GM21786 (cell line): ENCODE measurements around the gene SPAG16.

Experiments used
- ATAC-seq: cut with Tn5 transposase; IDR thresholded peaks from one replicate; pipeline ENCODE4 v1.9.1; 2021; ENCODE audit not compliant: unreplicated experiment

SPAG16 gene

GRCh38 chr2:214226061-214226460, 941.8 kb downstream of the SPAG16 start:
- no peak for ATAC-seq

GRCh38 chr2:214232271-214232670, 948.0 kb downstream of the SPAG16 start:
- no peak for ATAC-seq

GRCh38 chr2:214233164-214233563, 948.9 kb downstream of the SPAG16 start:
- no peak for ATAC-seq

- no peak for ATAC-seq
Measured at GRCh38 chr2:214242797-214243196, 958.5 kb downstream of the SPAG16 start.

GRCh38 chr2:214244847-214245246, 960.6 kb downstream of the SPAG16 start:
- no peak for ATAC-seq

GRCh38 chr2:214246417-214246816, 962.2 kb downstream of the SPAG16 start:
- ATAC-seq = no peak

GRCh38 chr2:214247531-214247930, 963.3 kb downstream of the SPAG16 start:
- no peak for ATAC-seq

- no peak for ATAC-seq
Measured at GRCh38 chr2:214255046-214255445, 970.8 kb downstream of the SPAG16 start.

- no peak for ATAC-seq
Measured at GRCh38 chr2:214261683-214262082, 977.4 kb downstream of the SPAG16 start.

GRCh38 chr2:214264171-214264570, 979.9 kb downstream of the SPAG16 start:
- no peak for ATAC-seq

GRCh38 chr2:214265991-214266489, 981.8 kb downstream of the SPAG16 start:
- no peak for ATAC-seq

GRCh38 chr2:214277880-214278279, 993.6 kb downstream of the SPAG16 start:
- no peak for ATAC-seq

- ATAC-seq = no peak
Measured at GRCh38 chr2:214286011-214286410, 1001.7 kb downstream of the SPAG16 start.

- no peak for ATAC-seq
Measured at GRCh38 chr2:214293593-214293992, 1009.3 kb downstream of the SPAG16 start.

GRCh38 chr2:214294426-214294825, 1010.2 kb downstream of the SPAG16 start:
- ATAC-seq = no peak

GRCh38 chr2:214297423-214297822, 1013.2 kb downstream of the SPAG16 start:
- no peak for ATAC-seq

GRCh38 chr2:214310319-214310718, 1026.1 kb downstream of the SPAG16 start:
- ATAC-seq = no peak

- ATAC-seq = no peak
Measured at GRCh38 chr2:214311031-214311533, 1026.8 kb downstream of the SPAG16 start.

- ATAC-seq = no peak
Measured at GRCh38 chr2:214311931-214312749, 1027.9 kb downstream of the SPAG16 start.

GRCh38 chr2:214315324-214315723, 1031.1 kb downstream of the SPAG16 start:
- no peak for ATAC-seq

GRCh38 chr2:214320211-214320610, 1035.9 kb downstream of the SPAG16 start:
- ATAC-seq = no peak

- ATAC-seq = no peak
Measured at GRCh38 chr2:214322662-214323061, 1038.4 kb downstream of the SPAG16 start.

GRCh38 chr2:214325404-214325803, 1041.1 kb downstream of the SPAG16 start:
- no peak for ATAC-seq
